Hypothalamus (tissue), 51 donors: ENCODE results near the gene MCF2L.

Source experiments
- DNase-seq, 51 donors: peaks; one replicate each; lab custom pipeline; 2025; lab: John Stamatoyannopoulos, UW

Gene MCF2L

GRCh38 chr13:112962396-112962795, 6.6 kb upstream of the MCF2L start:
- no peak for DNase-seq

GRCh38 chr13:112962911-112963625, 5.9 kb upstream of the MCF2L start:
- DNase-seq = no peak

- no peak for DNase-seq
Observed at GRCh38 chr13:112963641-112964040, 5.4 kb upstream of the MCF2L start.

GRCh38 chr13:112964971-112965492, 4.0 kb upstream of the MCF2L start:
- no peak for DNase-seq

- DNase-seq = no peak
Observed at GRCh38 chr13:112965573-112966115, 3.4 kb upstream of the MCF2L start.

- no peak for DNase-seq
Observed at GRCh38 chr13:112966776-112967175, 2.2 kb upstream of the MCF2L start.

- DNase-seq = no peak
Observed at GRCh38 chr13:112967686-112968379, 1.2 kb upstream of the MCF2L start.

- DNase-seq = peak in 1 of 51 donors; percentile 51
Observed at GRCh38 chr13:112968380-112968909, 569 bp upstream of the MCF2L start.

- DNase-seq = peak in 1 of 51 donors; percentile 70
Observed at GRCh38 chr13:112969692-112970338, 801 bp downstream of the MCF2L start.

- DNase-seq = peak in 4 of 51 donors; percentile 19 to 44 (median 31)
Observed at GRCh38 chr13:112970552-112971287, 1.7 kb downstream of the MCF2L start.

GRCh38 chr13:112971288-112971643, 2.3 kb downstream of the MCF2L start:
- DNase-seq = no peak

GRCh38 chr13:112972258-112972657, 3.2 kb downstream of the MCF2L start:
- DNase-seq = no peak

GRCh38 chr13:112972867-112973576, 4.0 kb downstream of the MCF2L start:
- DNase-seq = no peak

GRCh38 chr13:112973577-112973951, 4.5 kb downstream of the MCF2L start:
- DNase-seq = no peak

GRCh38 chr13:112974125-112974524, 5.1 kb downstream of the MCF2L start:
- DNase-seq = no peak

GRCh38 chr13:112974671-112975070, 5.7 kb downstream of the MCF2L start:
- DNase-seq = peak in 1 of 51 donors; percentile 56

GRCh38 chr13:112975401-112975939, 6.5 kb downstream of the MCF2L start:
- no peak for DNase-seq

- DNase-seq = no peak
Observed at GRCh38 chr13:112976526-112976925, 7.5 kb downstream of the MCF2L start.

- DNase-seq = no peak
Observed at GRCh38 chr13:112977091-112977490, 8.1 kb downstream of the MCF2L start.
